ENCODE measurements around the gene TRIOBP. TPM values are rescaled to one million over a fixed set of nuclear protein-coding genes. Genes with fewer than 3 reads are reported as not detected.

Gene TRIOBP
- total RNA-seq, 1 donor from 2014 or later, result 128 TPM

GRCh38 chr22:37820350-37820749, 123.5 kb downstream of the TRIOBP start:
- no peak for DNase-seq (ENCODE audit: extremely low read depth, low read depth, low spot score)

GRCh38 chr22:37822079-37822833, 125.4 kb downstream of the TRIOBP start:
- no peak for DNase-seq (ENCODE audit: extremely low read depth, low read depth, low spot score)

GRCh38 chr22:37823134-37823985, 126.5 kb downstream of the TRIOBP start, which contains the start of gene GALR3:
GALR3 (plus strand) TSS chr22:37823382; CDS start chr22:37823407, 25 bp downstream.
- no peak for DNase-seq (ENCODE audit: extremely low read depth, low read depth, low spot score)

GRCh38 chr22:37824674-37825641, 128.1 kb downstream of the TRIOBP start:
- DNase-seq (ENCODE audit: extremely low read depth, low read depth, low spot score), result no peak

Other genes with a start within 250 kb of the TRIOBP start
- 109 and 152 TPM in 2 replicates for gene MFNG, start 210.7 kb upstream of the TRIOBP start, total RNA-seq
- 34.8 and 37.7 TPM in 2 replicates for gene CARD10, start 177.6 kb upstream of the TRIOBP start, total RNA-seq
- 89.3 and 120 TPM in 2 replicates for gene CDC42EP1, start 136.6 kb upstream of the TRIOBP start, total RNA-seq
- gene LGALS2, start 117.0 kb upstream of the TRIOBP start, total RNA-seq, result not detected in 2 replicates
- gene GGA1, start 88.2 kb upstream of the TRIOBP start, total RNA-seq, result 51.7 and 57.5 TPM in 2 replicates
- 4.3 and 18.7 TPM in 2 replicates for gene SH3BP1, start 57.4 kb upstream of the TRIOBP start, total RNA-seq
- gene PDXP, start 38.3 kb upstream of the TRIOBP start, total RNA-seq, result 15.5 and 19.7 TPM in 2 replicates
- gene LGALS1, start 21.4 kb upstream of the TRIOBP start, total RNA-seq, result 4,843 and 7,713 TPM in 2 replicates
- 20.9 and 25.8 TPM in 2 replicates for gene NOL12, start 10.7 kb upstream of the TRIOBP start, total RNA-seq
- gene GCAT, start 110.9 kb downstream of the TRIOBP start, total RNA-seq, result 13.0 and 32.9 TPM in 2 replicates
- gene GALR3, start 126.3 kb downstream of the TRIOBP start, total RNA-seq, result not detected in 2 replicates
- gene ANKRD54, start 147.3 kb downstream of the TRIOBP start, total RNA-seq, result 34.9 and 55.2 TPM in 2 replicates
- 254 and 368 TPM in 2 replicates for gene EIF3L, start 152.4 kb downstream of the TRIOBP start, total RNA-seq
- gene MICALL1, start 209.2 kb downstream of the TRIOBP start, total RNA-seq, result 122 and 133 TPM in 2 replicates

All from glomerular endothelial cell (primary cell).